Caco-2 (cell line): ENCODE data around the gene CAPG. TPM values are rescaled to one million over a fixed set of nuclear protein-coding genes. Genes with fewer than 3 reads are reported as not detected.

Experiments
- BruUV-seq: library from RNA; stranded (reverse); fragments of 400-500 nt; replicated peaks from 2 replicates; lab custom pipeline; 2021; lab: Mats Ljungman, UMichigan
- CTCF ChIA-PET: fragments of 300-600 bp; sonication (Branson Sonifier 250); formaldehyde crosslinking; loops from one replicate; lab custom pipeline; 2022; ENCODE audit warnings: antibody characterized with exemption; lab: Charles Lee
- POLR2A ChIA-PET: fragments of 300-600 bp; sonication (Branson Sonifier 250); formaldehyde crosslinking; loops from one replicate; lab custom pipeline; 2022; ENCODE audit warnings: antibody characterized with exemption; lab: Charles Lee
- DNase-seq, 2 experiments: peaks; one replicate each; pipeline versions ENCODE4 v3.0.0 to v3.0.0-alpha.2; 2020 to 2022
- H3K27me3 ChIP-seq: replicated peaks from 2 replicates; pipeline ENCODE4 v1.6.0; 2011; ENCODE audit warnings: low read length; ENCODE audit not compliant: control insufficient read depth, insufficient read depth
- H3K36me3 ChIP-seq: 2 replicates; pipeline ENCODE4 v1.5.1; 2011; ENCODE audit warnings: low read length; ENCODE audit not compliant: control insufficient read depth, insufficient read depth
- H3K4me1 ChIP-seq: fragments of 250-450 bp; sonication (Bioruptor Pico); 2 replicates; pipeline ENCODE4 v1.5.1; 2020; ENCODE audit warnings: mild to moderate bottlenecking
- H3K4me3 ChIP-seq: 2 replicates; pipeline ENCODE4 v1.5.1; 2011; ENCODE audit warnings: low read depth, mild to moderate bottlenecking, control low read depth, low read length
- H3K9me3 ChIP-seq: fragments of 250-450 bp; sonication (Bioruptor Pico); 2 replicates; pipeline ENCODE4 v1.5.1; 2020; ENCODE audit warnings: mild to moderate bottlenecking, moderate library complexity
- H3K27ac Mint-ChIP-seq: one replicate; pipeline ENCODE4 v1.8.0; 2022; ENCODE audit warnings: mixed read lengths; ENCODE audit not compliant: unreplicated experiment
- H3K27me3 Mint-ChIP-seq: one replicate; pipeline ENCODE4 v1.8.0; 2022; ENCODE audit warnings: mixed read lengths; ENCODE audit not compliant: insufficient read depth, unreplicated experiment
- H3K36me3 Mint-ChIP-seq: one replicate; pipeline ENCODE4 v1.8.0; 2022; ENCODE audit warnings: mild to moderate bottlenecking, mixed read lengths; ENCODE audit not compliant: insufficient read depth, unreplicated experiment
- H3K4me1 Mint-ChIP-seq: one replicate; pipeline ENCODE4 v1.8.0; 2022; ENCODE audit warnings: low read depth, mixed read lengths; ENCODE audit not compliant: unreplicated experiment
- H3K4me3 Mint-ChIP-seq: one replicate; pipeline ENCODE4 v1.8.0; 2022; ENCODE audit warnings: mild to moderate bottlenecking, moderate library complexity, mixed read lengths; ENCODE audit not compliant: unreplicated experiment
- H3K9me3 Mint-ChIP-seq: one replicate; pipeline ENCODE4 v1.8.0; 2022; ENCODE audit warnings: mixed read lengths; ENCODE audit not compliant: unreplicated experiment
- CTCF ChIP-seq, 2 experiments: fragments of 200-600 bp in 1 of 2; IDR thresholded peaks; 1 replicate in 1 of 2; 2 replicates in 1 of 2; pipeline versions ENCODE4 v1.5.1 to v1.8.0; 2011 to 2022; ENCODE audit warnings: antibody characterized with exemption in 1 of 2, control low read depth in 1 of 2, inconsistent platforms in 1 of 2, low read depth in 1 of 2, low read length in 1 of 2, mild to moderate bottlenecking in 1 of 2, moderate library complexity in 1 of 2; ENCODE audit not compliant: insufficient read depth in 1 of 2, severe bottlenecking in 1 of 2, unreplicated experiment in 1 of 2
- intact Hi-C: fragments of 100-400 bp; cut with micrococcal nuclease; formaldehyde crosslinking; loops from one replicate; pipeline ENCODE4 v1.10.0; 2022; ENCODE audit not compliant: unreplicated experiment
- total RNA-seq: library from RNA; stranded (reverse); gene quantifications from 2 replicates; pipeline ENCODE4 v1.2.3, GENCODE V29; 2022

The CAPG gene
- total RNA-seq, 1 experiment from 2014 or later, result 10.0 TPM

DNA sequence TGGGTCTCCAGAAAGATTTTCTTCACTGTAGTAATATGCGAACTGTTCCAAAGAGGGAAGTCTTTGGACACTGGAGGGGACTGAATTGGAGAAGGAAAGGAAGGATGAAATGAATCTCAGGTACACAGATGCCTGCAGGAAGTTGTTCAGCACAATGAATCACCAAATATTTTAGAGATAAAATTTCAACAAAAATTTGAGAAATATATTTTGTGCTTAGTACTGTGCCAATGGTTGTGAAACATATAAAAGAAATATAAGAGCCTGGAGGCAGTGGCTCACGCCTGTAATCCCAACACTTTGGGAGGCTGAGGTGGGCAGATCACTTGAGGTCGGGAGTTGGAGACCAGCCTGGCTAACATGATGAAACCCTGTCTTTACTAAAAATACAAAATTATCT, 52.4 kb downstream of the CAPG start:
- H3K9me3 ChIP-seq, result no peaks in the 10 kb centered on the region
- H3K4me3 ChIP-seq, result no peak overlapping the region
- intact Hi-C loops, result no loop called here
- H3K27me3 Mint-ChIP-seq, result no peaks in the 10 kb centered on the region
- H3K27me3 ChIP-seq, result no peaks in the 10 kb centered on the region
- peaks cover 24% of the 10 kb centered on the region for H3K36me3 Mint-ChIP-seq
- no peaks in the 10 kb centered on the region for H3K9me3 Mint-ChIP-seq
- TF ChIP-seq CTCF (IDR thresholded peaks at IDR 0.05; ENCODE audit: insufficient read depth in 1 of 2, low read depth in 1 of 2, low read length in 1 of 2, severe bottlenecking in 1 of 2, unreplicated experiment in 1 of 2), result no peak
- no peak for DNase-seq
- CTCF ChIA-PET, result no interaction called here
- no peaks in the 10 kb centered on the region for H3K4me1 Mint-ChIP-seq
- H3K27ac Mint-ChIP-seq, result no peak overlapping the region
- BruUV-seq, result no TSS peak
- POLR2A ChIA-PET, result no interaction called here
- no peaks in the 10 kb centered on the region for H3K4me1 ChIP-seq
- no peaks in the 10 kb centered on the region for H3K36me3 ChIP-seq
- no peak overlapping the region for H3K4me3 Mint-ChIP-seq

DNA sequence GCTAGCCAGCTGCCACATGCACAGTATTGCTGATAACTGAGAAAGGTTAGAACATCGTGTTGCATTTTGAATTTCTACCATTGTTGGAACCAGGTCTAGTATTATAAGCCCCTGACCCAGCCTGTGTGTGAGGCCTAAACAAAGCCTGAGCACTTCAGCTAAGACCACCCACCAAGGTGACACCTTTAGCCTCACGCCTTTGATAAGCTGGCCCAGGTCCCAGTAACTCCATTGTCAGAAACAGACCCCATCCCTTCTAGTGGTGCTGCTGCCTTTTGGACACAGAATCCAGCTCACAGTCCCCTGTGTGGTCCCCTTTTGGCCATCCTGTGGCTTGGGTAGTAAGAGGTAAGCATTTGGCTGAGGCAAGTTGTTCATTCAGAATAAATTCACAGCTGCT, 54.0 kb downstream of the CAPG start:
- Histone ChIP-seq H3K9me3 (no peaks in the 10 kb centered on the region), H3K36me3 (peaks cover 2% of the 10 kb centered on the region; the same call in 1 of the 2 replicates), H3K27me3 (no peaks in the 10 kb centered on the region), H3K4me1 (no peaks in the 10 kb centered on the region), H3K4me3 (no peak overlapping the region)
- Mint-ChIP-seq H3K27me3 (no peaks in the 10 kb centered on the region), H3K4me1 (no peaks in the 10 kb centered on the region), H3K4me3 (no peak overlapping the region), H3K9me3 (no peaks in the 10 kb centered on the region), H3K36me3 (peaks cover 27% of the 10 kb centered on the region), H3K27ac (no peak overlapping the region)
- intact Hi-C loops, result no loop called here
- no TSS peak for BruUV-seq
- TF ChIP-seq CTCF (IDR thresholded peaks at IDR 0.05; ENCODE audit: insufficient read depth in 1 of 2, low read depth in 1 of 2, low read length in 1 of 2, severe bottlenecking in 1 of 2, unreplicated experiment in 1 of 2), result no peak
- ChIA-PET POLR2A (no interaction called here), CTCF (no interaction called here)
- no peak for DNase-seq

DNA sequence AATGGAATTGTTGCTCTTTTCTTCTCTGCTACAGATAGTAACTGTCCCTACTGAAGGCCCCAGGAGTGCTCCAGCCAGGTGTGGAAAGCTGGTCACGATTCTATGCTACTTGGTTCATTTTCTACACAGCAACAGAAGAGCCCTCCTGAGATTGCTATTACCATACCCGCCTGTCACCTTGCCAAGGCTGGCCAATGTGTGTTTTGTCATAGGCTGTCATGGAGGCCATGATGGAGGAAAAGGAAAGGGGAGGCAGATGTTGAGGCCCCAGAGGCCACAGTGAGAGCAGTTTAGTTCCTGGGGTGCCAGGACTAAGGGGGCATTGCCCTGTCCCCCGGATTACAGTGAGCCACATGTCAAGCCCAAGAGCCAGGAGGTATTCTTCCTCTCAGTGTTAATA, 54.6 kb downstream of the CAPG start:
- Histone ChIP-seq H3K36me3 (peaks cover 2% of the 10 kb centered on the region; the same call in 1 of the 2 replicates), H3K4me1 (no peaks in the 10 kb centered on the region), H3K4me3 (no peak overlapping the region; the same call in 1 of the 2 replicates), H3K9me3 (no peaks in the 10 kb centered on the region), H3K27me3 (no peaks in the 10 kb centered on the region)
- H3K4me1 Mint-ChIP-seq, result no peaks in the 10 kb centered on the region
- no peaks in the 10 kb centered on the region for H3K9me3 Mint-ChIP-seq
- POLR2A ChIA-PET, result interaction anchor here (1.6 kb wide), 1 partner anchor 28 kb away, joined by 18 read pairs; the partner anchor contains the start of gene TGOLN2
- H3K36me3 Mint-ChIP-seq, result peaks cover 32% of the 10 kb centered on the region
- intact Hi-C loops, result loop anchor here (2.0 kb wide), 1 partner anchor 65 kb away; no protein-coding TSS in a partner anchor
- no peak for DNase-seq
- CTCF ChIA-PET, result interaction anchor here (1.1 kb wide), 1 partner anchor 66 kb away, joined by 3 read pairs; no protein-coding TSS in a partner anchor
- TF ChIP-seq CTCF (IDR thresholded peaks at IDR 0.05; ENCODE audit: insufficient read depth in 1 of 2, low read depth in 1 of 2, low read length in 1 of 2, severe bottlenecking in 1 of 2, unreplicated experiment in 1 of 2), result no peak
- BruUV-seq, result no TSS peak
- no peak overlapping the region for H3K27ac Mint-ChIP-seq
- no peaks in the 10 kb centered on the region for H3K27me3 Mint-ChIP-seq
- H3K4me3 Mint-ChIP-seq, result peak overlapping the region; percentile 99
